Progenitor cell of endocrine pancreas (in vitro differentiated cells): ENCODE results near the gene ZC3H13. TPM values are rescaled to one million over a fixed set of nuclear protein-coding genes. Genes with fewer than 3 reads are reported as not detected.

Source experiments
- DNase-seq: peaks from one replicate; pipeline ENCODE4 v3.0.0; 2021; ENCODE audit warnings: low spot score; ENCODE audit not compliant: unreplicated experiment
- H3K27ac Mint-ChIP-seq: 2 replicates; pipeline ENCODE4 v1.8.0; 2021; ENCODE audit warnings: mild to moderate bottlenecking, moderate library complexity, mixed read lengths
- H3K27me3 Mint-ChIP-seq: 2 replicates; pipeline ENCODE4 v1.8.0; 2021; ENCODE audit warnings: mixed read lengths
- H3K36me3 Mint-ChIP-seq: 2 replicates; pipeline ENCODE4 v1.8.0; 2022; ENCODE audit warnings: mixed read lengths; ENCODE audit not compliant: insufficient read depth
- H3K4me1 Mint-ChIP-seq: 2 replicates; pipeline ENCODE4 v1.8.0; 2021; ENCODE audit warnings: low read depth, mixed read lengths
- H3K4me3 Mint-ChIP-seq: 2 replicates; pipeline ENCODE4 v1.8.0; 2021; ENCODE audit warnings: low read depth, mild to moderate bottlenecking, moderate library complexity, mixed read lengths
- H3K9me3 Mint-ChIP-seq: 2 replicates; pipeline ENCODE4 v1.8.0; 2021; ENCODE audit warnings: low read depth, mixed read lengths
- total RNA-seq: library from RNA; stranded (reverse); gene quantifications from 2 replicates; pipeline ENCODE4 v1.2.1, GENCODE V29; 2021
- TF ChIP-seq, protein P1 (sequence below): fragments of 200-600 bp; sonication (generic); IDR thresholded peaks from one replicate; pipeline ENCODE4 v1.5.0; 2021; ENCODE audit warnings: antibody characterized with exemption, mild to moderate bottlenecking; ENCODE audit not compliant: unreplicated experiment

The ZC3H13 gene
- total RNA-seq, 1 donor from 2014 or later = 65.9 TPM

DNA sequence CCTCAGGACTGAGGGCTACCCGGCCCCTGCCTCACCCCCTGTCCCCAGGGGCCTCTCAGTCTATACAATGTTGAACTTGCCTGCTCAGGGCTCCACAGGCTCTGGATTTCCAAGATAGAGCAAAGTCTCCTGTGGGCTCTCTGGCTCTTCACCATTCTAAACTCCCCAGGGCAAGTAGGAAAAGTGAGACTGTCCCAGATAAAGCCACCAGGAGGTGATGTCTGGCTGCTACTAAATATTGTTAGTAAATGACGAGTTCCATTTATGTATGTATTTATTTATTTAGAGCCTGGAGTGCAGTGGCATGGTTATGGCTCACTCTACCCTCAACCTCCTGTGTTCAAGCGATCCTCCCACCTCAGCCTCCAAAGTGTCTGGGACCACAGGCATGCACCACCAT is 127.4 kb downstream of the ZC3H13 start:
- no peaks in the 10 kb centered on the region for H3K9me3 Mint-ChIP-seq
- TF ChIP-seq, protein P1, sequence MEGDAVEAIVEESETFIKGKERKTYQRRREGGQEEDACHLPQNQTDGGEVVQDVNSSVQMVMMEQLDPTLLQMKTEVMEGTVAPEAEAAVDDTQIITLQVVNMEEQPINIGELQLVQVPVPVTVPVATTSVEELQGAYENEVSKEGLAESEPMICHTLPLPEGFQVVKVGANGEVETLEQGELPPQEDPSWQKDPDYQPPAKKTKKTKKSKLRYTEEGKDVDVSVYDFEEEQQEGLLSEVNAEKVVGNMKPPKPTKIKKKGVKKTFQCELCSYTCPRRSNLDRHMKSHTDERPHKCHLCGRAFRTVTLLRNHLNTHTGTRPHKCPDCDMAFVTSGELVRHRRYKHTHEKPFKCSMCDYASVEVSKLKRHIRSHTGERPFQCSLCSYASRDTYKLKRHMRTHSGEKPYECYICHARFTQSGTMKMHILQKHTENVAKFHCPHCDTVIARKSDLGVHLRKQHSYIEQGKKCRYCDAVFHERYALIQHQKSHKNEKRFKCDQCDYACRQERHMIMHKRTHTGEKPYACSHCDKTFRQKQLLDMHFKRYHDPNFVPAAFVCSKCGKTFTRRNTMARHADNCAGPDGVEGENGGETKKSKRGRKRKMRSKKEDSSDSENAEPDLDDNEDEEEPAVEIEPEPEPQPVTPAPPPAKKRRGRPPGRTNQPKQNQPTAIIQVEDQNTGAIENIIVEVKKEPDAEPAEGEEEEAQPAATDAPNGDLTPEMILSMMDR = no peak
- no peaks in the 10 kb centered on the region for H3K36me3 Mint-ChIP-seq
- H3K27me3 Mint-ChIP-seq = peaks cover 2% of the 10 kb centered on the region
- H3K4me1 Mint-ChIP-seq = no peaks in the 10 kb centered on the region
- no peak overlapping the region for H3K27ac Mint-ChIP-seq
- H3K4me3 Mint-ChIP-seq = no peak overlapping the region
- no peak for DNase-seq

GRCh38 chr13:45921162-45921736 is 131.3 kb downstream of the ZC3H13 start:
- Mint-ChIP-seq H3K27me3 (peaks cover 2% of the 10 kb centered on the region), H3K4me3 (no peak overlapping the region), H3K27ac (no peak overlapping the region), H3K4me1 (no peaks in the 10 kb centered on the region), H3K9me3 (no peaks in the 10 kb centered on the region), H3K36me3 (no peaks in the 10 kb centered on the region)
- DNase-seq = no peak
- TF ChIP-seq, protein P1 = no peak

DNA sequence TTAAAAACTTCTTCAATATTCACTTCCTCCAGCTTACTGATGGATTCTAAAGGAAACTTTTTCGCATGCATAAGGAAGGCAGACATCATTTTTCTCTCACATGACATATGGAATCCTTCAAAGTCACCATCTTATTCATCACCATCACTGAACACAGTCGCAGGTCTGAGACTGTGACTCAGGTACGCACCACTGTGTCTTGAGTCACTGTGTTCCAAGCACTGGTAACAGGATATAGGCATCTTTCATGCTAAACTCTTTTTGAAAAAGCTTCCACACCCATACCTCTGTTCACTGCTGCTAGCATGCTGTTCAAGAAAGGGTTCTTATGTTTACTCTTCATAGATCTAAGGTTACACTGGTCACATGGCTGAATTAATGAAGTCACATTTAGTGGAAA is 133.9 kb downstream of the ZC3H13 start:
- no peaks in the 10 kb centered on the region for H3K9me3 Mint-ChIP-seq
- H3K4me3 Mint-ChIP-seq = no peak overlapping the region
- no peaks in the 10 kb centered on the region for H3K36me3 Mint-ChIP-seq
- H3K4me1 Mint-ChIP-seq = no peaks in the 10 kb centered on the region
- H3K27ac Mint-ChIP-seq = no peak overlapping the region
- DNase-seq = no peak
- TF ChIP-seq, protein P1 = no peak
- H3K27me3 Mint-ChIP-seq = no peaks in the 10 kb centered on the region

DNA sequence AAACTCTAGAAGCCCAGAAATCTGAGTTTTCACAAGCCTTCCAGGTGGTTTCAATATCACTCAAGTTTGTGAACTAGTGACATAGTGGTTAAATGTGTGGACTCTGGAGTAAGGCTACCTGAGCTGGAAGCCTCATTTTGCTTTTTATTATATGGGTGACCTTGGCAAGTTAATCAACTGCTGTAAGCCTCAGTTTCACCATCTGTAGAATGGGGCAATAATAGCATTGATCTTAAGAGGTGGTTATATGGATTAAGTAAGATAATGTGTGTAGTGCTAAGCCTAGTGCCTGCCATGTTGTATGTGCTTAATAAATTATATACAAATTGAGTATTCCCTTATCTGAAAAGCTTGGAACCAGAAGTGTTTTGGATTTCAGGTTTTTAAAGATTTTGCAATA is 135.5 kb downstream of the ZC3H13 start:
- Mint-ChIP-seq H3K36me3 (no peaks in the 10 kb centered on the region), H3K9me3 (no peaks in the 10 kb centered on the region), H3K27me3 (no peaks in the 10 kb centered on the region), H3K4me3 (no peak overlapping the region), H3K4me1 (no peaks in the 10 kb centered on the region), H3K27ac (no peak overlapping the region)
- TF ChIP-seq, protein P1 = no peak
- no peak for DNase-seq

- no peak overlapping the region for H3K4me3 Mint-ChIP-seq
- H3K36me3 Mint-ChIP-seq = no peaks in the 10 kb centered on the region
- H3K9me3 Mint-ChIP-seq = no peaks in the 10 kb centered on the region
- DNase-seq = no peak
- no peaks in the 10 kb centered on the region for H3K4me1 Mint-ChIP-seq
- no peak overlapping the region for H3K27ac Mint-ChIP-seq
- TF ChIP-seq, protein P1 = no peak
- H3K27me3 Mint-ChIP-seq = no peaks in the 10 kb centered on the region
These were observed 136.7 kb downstream of the ZC3H13 start for GRCh38 chr13:45915686-45916439.
